IMR-90 (cell line): ENCODE measurements around the gene TSPEAR. TPM values are rescaled to one million over a fixed set of nuclear protein-coding genes. Genes with fewer than 3 reads are reported as not detected.

Experiments
- ATAC-seq: fragments of 200-7000 bp; cut with Tn5 transposase; 2 replicates; pipeline ENCODE4 v1.9.1; 2020; ENCODE audit warnings: low read depth, mild to moderate bottlenecking, moderate library complexity
- BruUV-seq: library from RNA; stranded (reverse); fragments of 400-500 nt; replicated peaks from 2 replicates; lab custom pipeline; 2021; lab: Mats Ljungman, UMichigan
- CTCF ChIA-PET: fragments of 300-600 bp; formaldehyde crosslinking; extraction: SDS; loops from one replicate; lab custom pipeline; 2021; ENCODE audit warnings: antibody characterized with exemption; lab: Yijun Ruan, JAX
- POLR2A ChIA-PET: fragments of 300-600 bp; sonication (Branson Sonifier 250); formaldehyde crosslinking; loops from one replicate; lab custom pipeline; 2022; ENCODE audit warnings: antibody characterized with exemption; ENCODE audit not compliant: unreplicated experiment; lab: Charles Lee
- DNase-seq: peaks from one replicate; pipeline ENCODE4 v3.0.0; 2013
- H2AFZ ChIP-seq: replicated peaks from 2 replicates; pipeline ENCODE3; 2013; ENCODE audit warnings: low read length, mild to moderate bottlenecking; ENCODE audit not compliant: poor library complexity
- H2AK5ac ChIP-seq: 2 replicates; pipeline ENCODE4 v1.6.1; 2013; ENCODE audit warnings: low read depth, low read length, inconsistent platforms
- H2AK9ac ChIP-seq: replicated peaks from 2 replicates; pipeline ENCODE3; 2013; ENCODE audit warnings: mild to moderate bottlenecking, low read depth, low read length, moderate library complexity; ENCODE audit not compliant: poor library complexity
- H2BK120ac ChIP-seq: 2 replicates; pipeline ENCODE4 v1.6.1; 2013; ENCODE audit warnings: low read depth, low read length, inconsistent platforms
- H2BK15ac ChIP-seq: 3 replicates; pipeline ENCODE4 v1.6.1; 2013; ENCODE audit warnings: low read depth, low read length, inconsistent platforms
- H2BK20ac ChIP-seq: 2 replicates; pipeline ENCODE4 v1.6.1; 2013; ENCODE audit warnings: low read depth, mild to moderate bottlenecking, inconsistent platforms, low read length, moderate library complexity
- H2BK5ac ChIP-seq: 2 replicates; pipeline ENCODE4 v1.6.1; 2013; ENCODE audit warnings: mild to moderate bottlenecking, low read depth, low read length, inconsistent platforms; ENCODE audit not compliant: poor library complexity, severe bottlenecking
- H3K14ac ChIP-seq: replicated peaks from 2 replicates; pipeline ENCODE4 v1.6.1; 2013; ENCODE audit warnings: low read depth, low read length, inconsistent platforms
- H3K18ac ChIP-seq: 2 replicates; pipeline ENCODE4 v1.6.1; 2013; ENCODE audit warnings: low read depth, low read length, control low read depth
- H3K23ac ChIP-seq: 2 replicates; pipeline ENCODE4 v1.6.1; 2013; ENCODE audit warnings: low read depth, low read length, inconsistent platforms
- H3K27ac ChIP-seq: 2 replicates; pipeline ENCODE4 v1.5.1; 2013; ENCODE audit warnings: mild to moderate bottlenecking, control low read depth, low read length; ENCODE audit not compliant: insufficient read depth
- H3K27me3 ChIP-seq: 2 replicates; pipeline ENCODE4 v1.6.1; 2013; ENCODE audit warnings: low read length; ENCODE audit not compliant: control insufficient read depth, insufficient read depth
- H3K36me3 ChIP-seq: 2 replicates; pipeline ENCODE4 v1.6.1; 2013; ENCODE audit warnings: low read length, mixed read lengths; ENCODE audit not compliant: control insufficient read depth, insufficient read depth
- H3K4ac ChIP-seq: 2 replicates; pipeline ENCODE4 v1.6.1; 2013; ENCODE audit warnings: low read depth, low read length, inconsistent platforms
- H3K4me1 ChIP-seq: 2 replicates; pipeline ENCODE4 v1.6.1; 2013; ENCODE audit warnings: low read length, mixed read lengths; ENCODE audit not compliant: control insufficient read depth, insufficient read depth
- H3K4me2 ChIP-seq: 2 replicates; pipeline ENCODE4 v1.6.1; 2013; ENCODE audit warnings: low read depth, mild to moderate bottlenecking, control low read depth, low read length, moderate library complexity
- H3K4me3 ChIP-seq: 2 replicates; pipeline ENCODE4 v1.5.1; 2013; ENCODE audit warnings: low read depth, mild to moderate bottlenecking, control low read depth, low read length, moderate library complexity; ENCODE audit not compliant: insufficient read depth
- H3K56ac ChIP-seq: 2 replicates; pipeline ENCODE4 v1.6.1; 2013; ENCODE audit warnings: low read length, inconsistent platforms; ENCODE audit not compliant: insufficient read depth; ENCODE audit errors: extremely low read depth
- H3K79me1 ChIP-seq, 2 experiments: 2 replicates each; pipeline ENCODE4 v1.6.1; 2013; ENCODE audit warnings: low read length in 2 of 2, inconsistent platforms in 1 of 2, low read depth in 1 of 2
- H3K9ac ChIP-seq: 2 replicates; pipeline ENCODE4 v1.6.1; 2013; ENCODE audit warnings: low read depth, low read length, control low read depth
- H3K9me1 ChIP-seq: 2 replicates; pipeline ENCODE4 v1.6.1; 2013; ENCODE audit warnings: low read length, inconsistent platforms; ENCODE audit not compliant: insufficient read depth
- H3K9me3 ChIP-seq: 2 replicates; pipeline ENCODE4 v1.6.1; 2013; ENCODE audit warnings: low read length; ENCODE audit not compliant: control insufficient read depth, insufficient read depth
- H4K20me1 ChIP-seq: 2 replicates; pipeline ENCODE4 v1.6.1; 2013; ENCODE audit warnings: low read length, inconsistent platforms; ENCODE audit not compliant: insufficient read depth
- H4K5ac ChIP-seq: 2 replicates; pipeline ENCODE4 v1.6.1; 2013; ENCODE audit warnings: mild to moderate bottlenecking, low read depth, low read length, control low read depth
- H4K8ac ChIP-seq, 2 experiments: 2 replicates each; pipeline ENCODE4 v1.6.1; 2013; ENCODE audit warnings: low read depth in 2 of 2, low read length in 2 of 2, control low read depth in 1 of 2, inconsistent platforms in 1 of 2
- H4K91ac ChIP-seq: 2 replicates; pipeline ENCODE4 v1.6.1; 2013; ENCODE audit warnings: low read depth, low read length, inconsistent platforms; ENCODE audit not compliant: insufficient read depth
- BHLHE40 ChIP-seq: fragments of 150-350 bp; IDR thresholded peaks from 2 replicates; pipeline ENCODE4 v1.6.1; 2016; ENCODE audit warnings: mild to moderate bottlenecking, low read depth, low read length
- CHD1 ChIP-seq: IDR thresholded peaks from 2 replicates; pipeline ENCODE4 v1.6.1; 2012; ENCODE audit warnings: low read depth, low read length, improper control_type of control experiment
- FOS ChIP-seq: fragments of 150-350 bp; IDR thresholded peaks from 2 replicates; pipeline ENCODE4 v1.6.1; 2016; ENCODE audit warnings: low read depth, low read length
- MAFK ChIP-seq: IDR thresholded peaks from 2 replicates; pipeline ENCODE4 v1.6.1; 2012; ENCODE audit warnings: low read depth, low read length, improper control_type of control experiment
- MAZ ChIP-seq: IDR thresholded peaks from 2 replicates; pipeline ENCODE4 v1.6.1; 2012; ENCODE audit warnings: low read depth, mild to moderate bottlenecking, low read length, improper control_type of control experiment, moderate library complexity, borderline replicate concordance
- MXI1 ChIP-seq: IDR thresholded peaks from 2 replicates; pipeline ENCODE4 v1.6.1; 2012; ENCODE audit warnings: low read depth, mild to moderate bottlenecking, low read length, moderate library complexity, borderline replicate concordance
- NFE2L2 ChIP-seq: fragments of 150-350 bp; IDR thresholded peaks from 2 replicates; pipeline ENCODE4 v1.6.1; 2016; ENCODE audit warnings: low read depth, mild to moderate bottlenecking, low read length
- RAD21 ChIP-seq: IDR thresholded peaks from 2 replicates; pipeline ENCODE4 v1.6.1; 2012; ENCODE audit warnings: low read length, improper control_type of control experiment
- RCOR1 ChIP-seq: IDR thresholded peaks from 2 replicates; pipeline ENCODE4 v1.6.1; 2012; ENCODE audit warnings: mild to moderate bottlenecking, low read length, improper control_type of control experiment; ENCODE audit not compliant: insufficient replicate concordance
- RFX5 ChIP-seq: IDR thresholded peaks from 2 replicates; pipeline ENCODE4 v1.8.0; 2012; ENCODE audit warnings: low read depth, mild to moderate bottlenecking, low read length, moderate library complexity
- SMC3 ChIP-seq: fragments of 150-350 bp; IDR thresholded peaks from 2 replicates; pipeline ENCODE4 v1.6.1; 2016; ENCODE audit warnings: low read depth, mild to moderate bottlenecking, antibody characterized with exemption, low read length, moderate library complexity
- WGBS, 2 experiments: methylation state at CpG; one replicate each; pipeline versions ENCODE4 v1.1.5 to v1.1.7; 2013; ENCODE audit warnings: missing lambda C conversion rate in 2 of 2; ENCODE audit not compliant: insufficient read length in 1 of 2; ENCODE audit errors: extremely low coverage in 2 of 2; 5-methylcytosine and 5-hydroxymethylcytosine counted together
- dilution Hi-C: fragments of 300-500 bp; cut with HindIII; formaldehyde crosslinking; loops from one replicate; pipeline ENCODE4 v1.14.3; 2018; ENCODE audit warnings: low sequenced_read_pairs; ENCODE audit not compliant: unreplicated experiment
- in situ Hi-C: fragments of 300-500 bp; cut with MboI; formaldehyde crosslinking; loops from 3 replicates; pipeline ENCODE4 v1.14.3; 2019; ENCODE audit warnings: low sequenced_read_pairs, inconsistent platforms, mixed read lengths
- intact Hi-C: fragments of 100-400 bp; cut with micrococcal nuclease; formaldehyde crosslinking; loops from 2 replicates; pipeline ENCODE4 v1.10.0; 2022
- polyA plus RNA-seq, 3 experiments: library from polyadenylated mRNA; depleted of rRNA; stranded (reverse); fragments of >200 nt; gene quantifications; 2 replicates each; pipeline ENCODE4 v1.2.3, GENCODE V29; 2012; ENCODE audit warnings: low replicate concordance in 1 of 3
- total RNA-seq: library from RNA; depleted of rRNA; stranded (reverse); fragments of >200 nt; gene quantifications from 2 replicates; pipeline ENCODE4 v1.2.3, GENCODE V29; 2012
- TF ChIP-seq, protein P1 (sequence below): fragments of 150-350 bp; IDR thresholded peaks from 2 replicates; pipeline ENCODE4 v1.6.1; 2017; ENCODE audit warnings: mild to moderate bottlenecking, antibody characterized with exemption, low read length, low read depth
- TF ChIP-seq, protein P2 (sequence below): conservative IDR thresholded peaks from 2 replicates; pipeline ENCODE4 v1.5.1; 2012; ENCODE audit warnings: mild to moderate bottlenecking, low read depth, low read length, improper control_type of control experiment

TSPEAR gene
- total and polyA plus RNA-seq, 2 of the 4 experiments (the other 2 are of a cell fraction), result not detected

DNA sequence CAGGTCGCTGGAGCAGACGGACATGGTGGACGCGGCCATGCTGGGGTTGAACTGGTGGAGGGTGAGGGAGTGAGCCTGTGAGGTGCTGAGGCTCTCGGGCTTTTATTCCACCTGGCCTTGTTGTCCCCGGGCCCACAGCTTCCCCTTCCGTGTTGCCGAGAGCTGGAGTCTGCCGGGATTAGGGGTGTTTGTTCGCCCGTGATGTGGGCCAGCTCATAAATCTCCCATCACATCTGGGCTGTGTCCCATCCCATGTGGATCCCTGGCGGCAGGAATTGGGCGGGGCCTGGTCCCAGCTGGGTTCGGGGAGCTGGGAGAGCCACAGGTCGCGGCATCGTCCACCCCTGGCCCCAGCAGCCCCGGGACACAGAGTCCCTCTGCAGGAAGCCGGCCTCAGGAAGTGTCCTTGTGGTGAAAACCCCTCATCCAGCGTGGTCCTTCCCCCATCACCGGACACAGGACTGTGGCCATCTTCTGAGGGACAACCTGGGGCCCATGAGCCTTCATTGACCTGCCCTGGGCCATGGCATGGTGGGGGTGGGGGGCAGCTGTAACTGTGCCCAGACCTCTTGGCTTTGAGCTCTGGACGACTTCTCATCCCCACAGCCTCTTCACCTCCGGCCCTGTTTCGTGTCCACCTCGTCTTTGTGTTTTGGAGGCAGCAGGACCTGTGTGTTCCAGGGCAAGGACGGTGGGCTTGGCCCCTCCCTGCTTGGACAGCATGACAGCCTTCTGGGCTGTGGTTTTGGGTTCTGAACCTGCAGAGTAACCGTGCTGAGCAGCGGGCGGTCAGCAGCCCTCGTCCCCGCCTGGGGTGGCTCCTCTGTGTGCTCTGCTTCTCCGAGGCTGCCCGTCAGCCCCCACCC lies 118.7 kb downstream of the TSPEAR start, which contains the start of gene KRTAP10-6:
KRTAP10-6 (minus strand) TSS at position 60 of the 866 bp plus-strand sequence; CDS start at position 39, 21 bp downstream.
- 63% methylated on average over 2 of the region's 33 CpGs; no CpG with 5 or more reads in 1 of the 2 experiments for WGBS, 2 experiments
- H2BK120ac ChIP-seq, result no peak within 1 kb of the TSS

More for the DNA sequence above, 118.7 kb downstream of the TSPEAR start, which contains the start of gene KRTAP10-6:
- H3K9me3 ChIP-seq, result no peaks in the 10 kb centered on the region
- DNase-seq (no peak), ATAC-seq (no peak)
- H4K91ac ChIP-seq, result no peak within 1 kb of the TSS
- no peak within 1 kb of the TSS for H4K8ac ChIP-seq
- no peak within 1 kb of the TSS for H2AK5ac ChIP-seq
- H2AK9ac ChIP-seq, result no peak within 1 kb of the TSS
- H2AFZ ChIP-seq, result no peak within 1 kb of the TSS
- no peak within 1 kb of the TSS for H3K4ac ChIP-seq
- TF ChIP-seq NFE2L2 (no peak), BHLHE40 (no peak), RCOR1 (no peak), CHD1 (no peak), MAZ (no peak), RAD21 (no peak), RFX5 (no peak), MXI1 (no peak), SMC3 (no peak), FOS (no peak), MAFK (no peak)
- TF ChIP-seq, protein P1, sequence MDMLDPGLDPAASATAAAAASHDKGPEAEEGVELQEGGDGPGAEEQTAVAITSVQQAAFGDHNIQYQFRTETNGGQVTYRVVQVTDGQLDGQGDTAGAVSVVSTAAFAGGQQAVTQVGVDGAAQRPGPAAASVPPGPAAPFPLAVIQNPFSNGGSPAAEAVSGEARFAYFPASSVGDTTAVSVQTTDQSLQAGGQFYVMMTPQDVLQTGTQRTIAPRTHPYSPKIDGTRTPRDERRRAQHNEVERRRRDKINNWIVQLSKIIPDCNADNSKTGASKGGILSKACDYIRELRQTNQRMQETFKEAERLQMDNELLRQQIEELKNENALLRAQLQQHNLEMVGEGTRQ, result no peak
- TF ChIP-seq, protein P2, sequence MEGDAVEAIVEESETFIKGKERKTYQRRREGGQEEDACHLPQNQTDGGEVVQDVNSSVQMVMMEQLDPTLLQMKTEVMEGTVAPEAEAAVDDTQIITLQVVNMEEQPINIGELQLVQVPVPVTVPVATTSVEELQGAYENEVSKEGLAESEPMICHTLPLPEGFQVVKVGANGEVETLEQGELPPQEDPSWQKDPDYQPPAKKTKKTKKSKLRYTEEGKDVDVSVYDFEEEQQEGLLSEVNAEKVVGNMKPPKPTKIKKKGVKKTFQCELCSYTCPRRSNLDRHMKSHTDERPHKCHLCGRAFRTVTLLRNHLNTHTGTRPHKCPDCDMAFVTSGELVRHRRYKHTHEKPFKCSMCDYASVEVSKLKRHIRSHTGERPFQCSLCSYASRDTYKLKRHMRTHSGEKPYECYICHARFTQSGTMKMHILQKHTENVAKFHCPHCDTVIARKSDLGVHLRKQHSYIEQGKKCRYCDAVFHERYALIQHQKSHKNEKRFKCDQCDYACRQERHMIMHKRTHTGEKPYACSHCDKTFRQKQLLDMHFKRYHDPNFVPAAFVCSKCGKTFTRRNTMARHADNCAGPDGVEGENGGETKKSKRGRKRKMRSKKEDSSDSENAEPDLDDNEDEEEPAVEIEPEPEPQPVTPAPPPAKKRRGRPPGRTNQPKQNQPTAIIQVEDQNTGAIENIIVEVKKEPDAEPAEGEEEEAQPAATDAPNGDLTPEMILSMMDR, result no peak
- no peak within 1 kb of the TSS for H3K23ac ChIP-seq
- H3K9ac ChIP-seq, result no peak within 1 kb of the TSS
- no peaks in the 10 kb centered on the region for H3K9me1 ChIP-seq
- ChIA-PET CTCF (no interaction called here), POLR2A (no interaction called here)
- peaks cover 4% of the 10 kb centered on the region; the same call in 1 of the 2 replicates for H3K27me3 ChIP-seq
- H2BK5ac ChIP-seq, result no peak within 1 kb of the TSS
- BruUV-seq, result no TSS peak
- no peaks in the 10 kb centered on the region for H4K20me1 ChIP-seq
- no peak within 1 kb of the TSS for H2BK15ac ChIP-seq
- H3K56ac ChIP-seq, result no peak within 1 kb of the TSS
- no peaks in the 10 kb centered on the region for H3K4me1 ChIP-seq
- H3K4me3 ChIP-seq, result no peak within 1 kb of the TSS
- no peak within 1 kb of the TSS for H4K5ac ChIP-seq
- no peak within 1 kb of the TSS for H3K4me2 ChIP-seq
- no peak within 1 kb of the TSS for H2BK20ac ChIP-seq
- H3K14ac ChIP-seq, result no peak within 1 kb of the TSS
- in situ Hi-C loops (no loop called here), dilution Hi-C loops (no loop called here), intact Hi-C loops (no loop called here)
- H3K18ac ChIP-seq, result no peak within 1 kb of the TSS
- H3K79me1 ChIP-seq, result no peaks in the 10 kb centered on the region
- H3K27ac ChIP-seq, result no peak within 1 kb of the TSS
- no peaks in the 10 kb centered on the region for H3K36me3 ChIP-seq
